NCI-H2196 (cell line): ENCODE data around the gene TEC.

Experiments
- DNase-seq: peaks from one replicate; lab custom pipeline; 2025; ENCODE audit not compliant: unreplicated experiment; lab: John Stamatoyannopoulos, UW

Gene TEC

GRCh38 chr4:48127682-48128404, 141.8 kb downstream of the TEC start:
- DNase-seq, result peak; percentile 53

- no peak for DNase-seq
Measured at GRCh38 chr4:48127231-48127630, 142.4 kb downstream of the TEC start.

GRCh38 chr4:48126621-48127020, 143.0 kb downstream of the TEC start:
- DNase-seq, result no peak

- no peak for DNase-seq
Measured at GRCh38 chr4:48124870-48125269, 144.8 kb downstream of the TEC start.

- DNase-seq, result no peak
Measured at GRCh38 chr4:48122756-48123155, 146.9 kb downstream of the TEC start.

GRCh38 chr4:48121180-48121579, 148.5 kb downstream of the TEC start:
- no peak for DNase-seq

GRCh38 chr4:48120132-48120531, 149.5 kb downstream of the TEC start:
- no peak for DNase-seq

- DNase-seq, result no peak
Measured at GRCh38 chr4:48119646-48120045, 150.0 kb downstream of the TEC start.

- DNase-seq, result no peak
Measured at GRCh38 chr4:48118081-48118480, 151.6 kb downstream of the TEC start.

- DNase-seq, result no peak
Measured at GRCh38 chr4:48116582-48116981, 153.1 kb downstream of the TEC start.

GRCh38 chr4:48114412-48114811, 155.2 kb downstream of the TEC start:
- DNase-seq, result no peak

- DNase-seq, result no peak
Measured at GRCh38 chr4:48112017-48112667, 157.5 kb downstream of the TEC start.

GRCh38 chr4:48110452-48110978, 159.1 kb downstream of the TEC start:
- no peak for DNase-seq

- peak; percentile 54 for DNase-seq
Measured at GRCh38 chr4:48109413-48110263, 160.0 kb downstream of the TEC start.

GRCh38 chr4:48108309-48109073, 161.1 kb downstream of the TEC start:
- no peak for DNase-seq

GRCh38 chr4:48105230-48105629, 164.4 kb downstream of the TEC start:
- no peak for DNase-seq

GRCh38 chr4:48103483-48104139, 166.0 kb downstream of the TEC start:
- no peak for DNase-seq

- DNase-seq, result no peak
Measured at GRCh38 chr4:48102303-48102702, 167.3 kb downstream of the TEC start.

- no peak for DNase-seq
Measured at GRCh38 chr4:48100256-48100655, 169.4 kb downstream of the TEC start.

- no peak for DNase-seq
Measured at GRCh38 chr4:48095441-48095840, 174.2 kb downstream of the TEC start.
